ENCODE results near the gene STPG1. TPM values are rescaled to one million over a fixed set of nuclear protein-coding genes. Genes with fewer than 3 reads are reported as not detected.

The STPG1 gene
- total and polyA plus RNA-seq, 9 of the 15 experiments (the other 6 are each of a cell fraction or from before 2014, with no cell fraction given): 5.0 to 11.9 (median 8.3) TPM

- TF ChIP-seq REST (IDR thresholded peaks at IDR 0.05; ENCODE audit: borderline replicate concordance) (no peak), REST (CRISPR knock-in tag; IDR thresholded peaks at IDR 0.05; ENCODE audit: low read depth) (no peak), NFIC (IDR thresholded peaks at IDR 0.05) (no peak), ZNF707 (CRISPR knock-in tag; conservative IDR thresholded peaks at IDR 0.05) (no peak), U2AF2 (optimal IDR thresholded peaks at IDR 0.05; ENCODE audit: low read depth, low read length) (no peak), HBP1 (CRISPR knock-in tag; IDR thresholded peaks at IDR 0.05) (no peak), MLLT1 (IDR thresholded peaks at IDR 0.05) (0 out of 4 replicates have a peak, but pooled peaks of 1 of the 2 experiments have one; percentile 20), MLX (CRISPR knock-in tag; conservative IDR thresholded peaks at IDR 0.05) (0 out of 4 replicates have a peak, but pooled peaks of 1 of the 2 experiments have one; percentile 47), CREB1 (IDR thresholded peaks at IDR 0.05) (no peak), CREB1 (CRISPR knock-in tag; IDR thresholded peaks at IDR 0.05) (no peak), ZNF444 (CRISPR knock-in tag; IDR thresholded peaks at IDR 0.05) (no peak), ZNF197 (CRISPR knock-in tag; IDR thresholded peaks at IDR 0.05; ENCODE audit: low read depth) (no peak; the same call in 1 of the 2 replicates), SRSF9 (IDR thresholded peaks at IDR 0.05; ENCODE audit: borderline replicate concordance, low read depth, low read length) (no peak), SRSF3 (IDR thresholded peaks at IDR 0.05; ENCODE audit: insufficient read depth, low read length) (no peak), RBM22 (IDR thresholded peaks at IDR 0.05; ENCODE audit: low read depth, low read length, poor library complexity, severe bottlenecking) (no peak), SIN3B (IDR thresholded peaks at IDR 0.05; ENCODE audit: low read depth) (no peak)
These were observed 3.2 kb upstream of the STPG1 start (continued) for GRCh38 chr1:24416666-24417391.
